HCT116 (cell line): ENCODE results near the gene KCNIP3. TPM values are rescaled to one million over a fixed set of nuclear protein-coding genes. Genes with fewer than 3 reads are reported as not detected.

Source experiments
- ATAC-seq: fragments of 200-7000 bp; cut with Tn5 transposase; 2 replicates; pipeline ENCODE4 v1.9.1; 2020; ENCODE audit warnings: mild to moderate bottlenecking, moderate library complexity
- BruUV-seq: library from RNA; stranded (reverse); fragments of 400-500 nt; replicated peaks from 2 replicates; lab custom pipeline; 2021; lab: Mats Ljungman, UMichigan
- CTCF ChIA-PET: fragments of 300-600 bp; sonication (Branson Sonifier 250); formaldehyde crosslinking; loops from one replicate; lab custom pipeline; 2021; ENCODE audit warnings: antibody characterized with exemption; lab: Charles Lee
- POLR2A ChIA-PET: fragments of 300-600, 350-600 bp; sonication (Branson Sonifier 250); formaldehyde crosslinking; loops from one replicate; lab custom pipeline; 2021; ENCODE audit warnings: antibody characterized with exemption; lab: Charles Lee
- RAD21 ChIA-PET, 2 experiments: fragments of 300-600 bp; sonication (Branson Sonifier 250); formaldehyde crosslinking; loops; one replicate each; lab custom pipeline; 2023; ENCODE audit warnings: low total read pairs in 2 of 2; ENCODE audit not compliant: uncharacterized antibody in 2 of 2, unreplicated experiment in 2 of 2, low non-redundant PET in 1 of 2; lab: Charles Lee
- DNase-seq: peaks from one replicate; pipeline ENCODE4 v3.0.0-alpha.2; 2010; ENCODE audit warnings: low read depth, low spot score
- H2AFZ ChIP-seq: fragments of 200-600 bp; shearing (Covaris generic), sonication (generic); 2 replicates; pipeline ENCODE4 v1.6.1; 2017; ENCODE audit warnings: low read depth, mixed run types, mixed read lengths, antibody characterized with exemption, low read length; ENCODE audit not compliant: poor library complexity, severe bottlenecking
- H3K27ac ChIP-seq: 2 replicates; pipeline ENCODE4 v1.5.1; 2012; ENCODE audit warnings: low read depth, low read length
- H3K27me3 ChIP-seq: fragments of 200-600 bp; sonication (generic); 2 replicates; pipeline ENCODE4 v1.6.1; 2016; ENCODE audit warnings: mixed run types, low read length, mixed read lengths; ENCODE audit not compliant: insufficient read depth
- H3K36me3 ChIP-seq, 2 experiments: fragments of 200-500 bp in 1 of 2; fragments of 200-600 bp in 1 of 2; sonication (Bioruptor generic) in 1 of 2; sonication (generic) in 1 of 2; 2 replicates each; pipeline versions ENCODE4 v1.5.1 to v1.6.1; 2014 to 2016; ENCODE audit warnings: low read length in 2 of 2, inconsistent platforms in 1 of 2, mixed read lengths in 1 of 2, mixed run types in 1 of 2; ENCODE audit not compliant: insufficient read depth in 2 of 2, control insufficient read depth in 1 of 2
- H3K4me1 ChIP-seq, 2 experiments: fragments of 200-600 bp in 1 of 2; sonication (generic) in 1 of 2; 2 replicates each; pipeline versions ENCODE4 v1.5.1 to v1.6.1; 2012 to 2017; ENCODE audit warnings: low read length in 2 of 2, inconsistent platforms in 1 of 2, mild to moderate bottlenecking in 1 of 2, mixed read lengths in 1 of 2, mixed run types in 1 of 2, moderate library complexity in 1 of 2; ENCODE audit not compliant: insufficient read depth in 2 of 2, control insufficient read depth in 1 of 2
- H3K4me2 ChIP-seq: fragments of 200-600 bp; sonication (generic); 2 replicates; pipeline ENCODE4 v1.6.1; 2017; ENCODE audit warnings: mixed run types, low read length, mixed read lengths
- H3K4me3 ChIP-seq, 2 experiments: fragments of 200-600 bp in 1 of 2; sonication (generic) in 1 of 2; replicated peaks in 1 of 2; 2 replicates each; pipeline ENCODE4 v1.5.1; 2011 to 2016; ENCODE audit warnings: low read length in 2 of 2, control low read depth in 1 of 2, low read depth in 1 of 2, mild to moderate bottlenecking in 1 of 2, mixed read lengths in 1 of 2, mixed run types in 1 of 2
- H3K79me2 ChIP-seq: fragments of 200-600 bp; sonication (generic); 2 replicates; pipeline ENCODE4 v1.6.1; 2017; ENCODE audit warnings: mild to moderate bottlenecking, mixed run types, low read length, moderate library complexity, mixed read lengths; ENCODE audit not compliant: insufficient read depth
- H3K9ac ChIP-seq: fragments of 200-600 bp; sonication (generic); 2 replicates; pipeline ENCODE4 v1.6.1; 2016; ENCODE audit warnings: low read length, mixed read lengths
- H3K9me2 ChIP-seq: fragments of 200-600 bp; sonication (generic), shearing (Covaris generic); 2 replicates; pipeline ENCODE4 v1.6.1; 2017; ENCODE audit warnings: mixed run types, mild to moderate bottlenecking, moderate library complexity; ENCODE audit not compliant: insufficient read depth
- H3K9me3 ChIP-seq, 2 experiments: fragments of 200-500 bp in 1 of 2; fragments of 200-600 bp in 1 of 2; sonication (Bioruptor generic) in 1 of 2; sonication (generic) in 1 of 2; 2 replicates each; pipeline ENCODE4 v1.6.1; 2014 to 2017; ENCODE audit warnings: low read length in 2 of 2, mixed read lengths in 2 of 2, inconsistent platforms in 1 of 2, low read depth in 1 of 2, mild to moderate bottlenecking in 1 of 2, mixed run types in 1 of 2, moderate library complexity in 1 of 2; ENCODE audit not compliant: control insufficient read depth in 1 of 2, insufficient read depth in 1 of 2
- H4K20me1 ChIP-seq: fragments of 200-600 bp; sonication (generic), shearing (Covaris generic); 2 replicates; pipeline ENCODE4 v1.6.1; 2017; ENCODE audit warnings: mixed run types, mild to moderate bottlenecking, moderate library complexity; ENCODE audit not compliant: insufficient read depth
- CEBPB ChIP-seq: IDR thresholded peaks from 2 replicates; pipeline ENCODE4 v1.6.1; 2012; ENCODE audit warnings: low read depth
- EZH2phosphoT487 ChIP-seq: fragments of 200-600 bp; IDR thresholded peaks from 2 replicates; pipeline ENCODE4 v1.6.1; 2018; ENCODE audit warnings: antibody characterized with exemption, borderline replicate concordance
- FOSL1 ChIP-seq: IDR thresholded peaks from 2 replicates; pipeline ENCODE4 v1.6.1; 2012; ENCODE audit warnings: low read depth
- JUND ChIP-seq: IDR thresholded peaks from 2 replicates; pipeline ENCODE4 v1.6.1; 2012
- SP1 ChIP-seq: IDR thresholded peaks from 2 replicates; pipeline ENCODE4 v1.6.1; 2012; ENCODE audit warnings: low read depth
- ZBTB33 ChIP-seq: IDR thresholded peaks from 2 replicates; pipeline ENCODE4 v1.6.1; 2011; ENCODE audit warnings: mild to moderate bottlenecking, low read length, moderate library complexity; ENCODE audit not compliant: insufficient replicate concordance; ENCODE audit errors: extremely low read depth
- ZNF274 ChIP-seq: fragments of 200-500 bp; sonication (Bioruptor generic); IDR thresholded peaks from 2 replicates; pipeline ENCODE4 v1.6.1; 2014; ENCODE audit warnings: mild to moderate bottlenecking, low read depth, low read length, inconsistent platforms
- intact Hi-C: fragments of 100-400 bp; cut with micrococcal nuclease; formaldehyde crosslinking; loops from 2 replicates; pipeline ENCODE4 v1.10.0; 2022
- total RNA-seq: library from RNA; stranded (reverse); gene quantifications from one replicate; pipeline ENCODE4 v1.2.1, GENCODE V29; 2021; ENCODE audit not compliant: unreplicated experiment

The KCNIP3 gene
- total RNA-seq, 1 experiment from 2014 or later: 3.1 TPM

- ATAC-seq: no peak
- Histone ChIP-seq H3K4me3 (no peak overlapping the region), H3K9ac (no peak overlapping the region), H4K20me1 (no peaks in the 10 kb centered on the region), H3K27ac (no peak overlapping the region), H3K4me2 (no peak overlapping the region), H3K9me3 (no peaks in the 10 kb centered on the region), H3K36me3 (no peaks in the 10 kb centered on the region), H2AFZ (no peak overlapping the region), H3K9me2 (no peaks in the 10 kb centered on the region), H3K4me1 (peaks cover 0 to 14% of the 10 kb centered on the region in 2 experiments; a peak in 2 of 4 replicates), H3K79me2 (no peaks in the 10 kb centered on the region), H3K27me3 (no peaks in the 10 kb centered on the region)
- POLR2A ChIA-PET: no interaction called here
- intact Hi-C loops: no loop called here
- no TSS peak for BruUV-seq
- TF ChIP-seq SP1: no peak
- TF ChIP-seq ZNF274: no peak
- no peak for DNase-seq
- RAD21 ChIA-PET: no interaction called here
- CTCF ChIA-PET: no interaction called here
Observed at GRCh38 chr2:95261602-95262001, 35.5 kb upstream of the KCNIP3 start.

GRCh38 chr2:95262896-95263542 is 34.1 kb upstream of the KCNIP3 start:
- Histone ChIP-seq H2AFZ (no peak overlapping the region), H3K27me3 (no peaks in the 10 kb centered on the region), H3K79me2 (no peaks in the 10 kb centered on the region), H3K36me3 (no peaks in the 10 kb centered on the region), H3K4me3 (no peak overlapping the region), H3K9me2 (no peaks in the 10 kb centered on the region), H3K27ac (no peak overlapping the region), H3K9ac (no peak overlapping the region), H3K4me2 (peak overlapping the region; percentile 8), H4K20me1 (no peaks in the 10 kb centered on the region), H3K9me3 (no peaks in the 10 kb centered on the region), H3K4me1 (peaks cover 0 to 14% of the 10 kb centered on the region in 2 experiments; a peak in 2 of 4 replicates)
- intact Hi-C loops: no loop called here
- POLR2A ChIA-PET: no interaction called here
- no peak for ATAC-seq
- TF ChIP-seq FOSL1 (peak; percentile 50; the same call in 1 of the 2 replicates), JUND (0 out of 2 replicates have a peak, but pooled peaks have one; percentile 24), ZBTB33 (no peak), EZH2phosphoT487 (no peak), CEBPB (no peak)
- no peak for DNase-seq
- BruUV-seq: no TSS peak
- RAD21 ChIA-PET: no interaction called here
- CTCF ChIA-PET: interaction anchor here (1.0 to 1.4 kb wide), 2 partner anchors 14 to 32 kb away, joined by 3 read pairs; no protein-coding TSS in a partner anchor
